HCT116 (cell line): ENCODE data around the gene RAPGEF1. TPM values are rescaled to one million over a fixed set of nuclear protein-coding genes. Genes with fewer than 3 reads are reported as not detected.

Experiments used
- ATAC-seq: fragments of 200-7000 bp; cut with Tn5 transposase; 2 replicates; pipeline ENCODE4 v1.9.1; 2020; ENCODE audit warnings: mild to moderate bottlenecking, moderate library complexity
- BruUV-seq: library from RNA; stranded (reverse); fragments of 400-500 nt; replicated peaks from 2 replicates; lab custom pipeline; 2021; lab: Mats Ljungman, UMichigan
- CTCF ChIA-PET: fragments of 300-600 bp; sonication (Branson Sonifier 250); formaldehyde crosslinking; loops from one replicate; lab custom pipeline; 2021; ENCODE audit warnings: antibody characterized with exemption; lab: Charles Lee
- POLR2A ChIA-PET: fragments of 300-600, 350-600 bp; sonication (Branson Sonifier 250); formaldehyde crosslinking; loops from one replicate; lab custom pipeline; 2021; ENCODE audit warnings: antibody characterized with exemption; lab: Charles Lee
- RAD21 ChIA-PET, 2 experiments: fragments of 300-600 bp; sonication (Branson Sonifier 250); formaldehyde crosslinking; loops; one replicate each; lab custom pipeline; 2023; ENCODE audit warnings: low total read pairs in 2 of 2; ENCODE audit not compliant: uncharacterized antibody in 2 of 2, unreplicated experiment in 2 of 2, low non-redundant PET in 1 of 2; lab: Charles Lee
- DNase-seq: peaks from one replicate; pipeline ENCODE4 v3.0.0-alpha.2; 2010; ENCODE audit warnings: low read depth, low spot score
- H2AFZ ChIP-seq: fragments of 200-600 bp; shearing (Covaris generic), sonication (generic); 2 replicates; pipeline ENCODE4 v1.6.1; 2017; ENCODE audit warnings: low read depth, mixed run types, mixed read lengths, antibody characterized with exemption, low read length; ENCODE audit not compliant: poor library complexity, severe bottlenecking
- H3K27ac ChIP-seq: 2 replicates; pipeline ENCODE4 v1.5.1; 2012; ENCODE audit warnings: low read depth, low read length
- H3K27me3 ChIP-seq: fragments of 200-600 bp; sonication (generic); 2 replicates; pipeline ENCODE4 v1.6.1; 2016; ENCODE audit warnings: mixed run types, low read length, mixed read lengths; ENCODE audit not compliant: insufficient read depth
- H3K36me3 ChIP-seq, 2 experiments: fragments of 200-500 bp in 1 of 2; fragments of 200-600 bp in 1 of 2; sonication (Bioruptor generic) in 1 of 2; sonication (generic) in 1 of 2; 2 replicates each; pipeline versions ENCODE4 v1.5.1 to v1.6.1; 2014 to 2016; ENCODE audit warnings: low read length in 2 of 2, inconsistent platforms in 1 of 2, mixed read lengths in 1 of 2, mixed run types in 1 of 2; ENCODE audit not compliant: insufficient read depth in 2 of 2, control insufficient read depth in 1 of 2
- H3K4me1 ChIP-seq, 2 experiments: fragments of 200-600 bp in 1 of 2; sonication (generic) in 1 of 2; 2 replicates each; pipeline versions ENCODE4 v1.5.1 to v1.6.1; 2012 to 2017; ENCODE audit warnings: low read length in 2 of 2, inconsistent platforms in 1 of 2, mild to moderate bottlenecking in 1 of 2, mixed read lengths in 1 of 2, mixed run types in 1 of 2, moderate library complexity in 1 of 2; ENCODE audit not compliant: insufficient read depth in 2 of 2, control insufficient read depth in 1 of 2
- H3K4me2 ChIP-seq: fragments of 200-600 bp; sonication (generic); 2 replicates; pipeline ENCODE4 v1.6.1; 2017; ENCODE audit warnings: mixed run types, low read length, mixed read lengths
- H3K4me3 ChIP-seq, 2 experiments: fragments of 200-600 bp in 1 of 2; sonication (generic) in 1 of 2; replicated peaks in 1 of 2; 2 replicates each; pipeline ENCODE4 v1.5.1; 2011 to 2016; ENCODE audit warnings: low read length in 2 of 2, control low read depth in 1 of 2, low read depth in 1 of 2, mild to moderate bottlenecking in 1 of 2, mixed read lengths in 1 of 2, mixed run types in 1 of 2
- H3K79me2 ChIP-seq: fragments of 200-600 bp; sonication (generic); 2 replicates; pipeline ENCODE4 v1.6.1; 2017; ENCODE audit warnings: mild to moderate bottlenecking, mixed run types, low read length, moderate library complexity, mixed read lengths; ENCODE audit not compliant: insufficient read depth
- H3K9ac ChIP-seq: fragments of 200-600 bp; sonication (generic); 2 replicates; pipeline ENCODE4 v1.6.1; 2016; ENCODE audit warnings: low read length, mixed read lengths
- H3K9me2 ChIP-seq: fragments of 200-600 bp; sonication (generic), shearing (Covaris generic); 2 replicates; pipeline ENCODE4 v1.6.1; 2017; ENCODE audit warnings: mixed run types, mild to moderate bottlenecking, moderate library complexity; ENCODE audit not compliant: insufficient read depth
- H3K9me3 ChIP-seq, 2 experiments: fragments of 200-500 bp in 1 of 2; fragments of 200-600 bp in 1 of 2; sonication (Bioruptor generic) in 1 of 2; sonication (generic) in 1 of 2; 2 replicates each; pipeline ENCODE4 v1.6.1; 2014 to 2017; ENCODE audit warnings: low read length in 2 of 2, mixed read lengths in 2 of 2, inconsistent platforms in 1 of 2, low read depth in 1 of 2, mild to moderate bottlenecking in 1 of 2, mixed run types in 1 of 2, moderate library complexity in 1 of 2; ENCODE audit not compliant: control insufficient read depth in 1 of 2, insufficient read depth in 1 of 2
- H4K20me1 ChIP-seq: fragments of 200-600 bp; sonication (generic), shearing (Covaris generic); 2 replicates; pipeline ENCODE4 v1.6.1; 2017; ENCODE audit warnings: mixed run types, mild to moderate bottlenecking, moderate library complexity; ENCODE audit not compliant: insufficient read depth
- CBX3 ChIP-seq: IDR thresholded peaks from 2 replicates; pipeline ENCODE4 v1.6.1; 2012; ENCODE audit warnings: low read depth
- CEBPB ChIP-seq: IDR thresholded peaks from 2 replicates; pipeline ENCODE4 v1.6.1; 2012; ENCODE audit warnings: low read depth
- EGR1 ChIP-seq: IDR thresholded peaks from 2 replicates; pipeline ENCODE4 v1.6.1; 2012; ENCODE audit warnings: low read depth
- ELF1 ChIP-seq: IDR thresholded peaks from 2 replicates; pipeline ENCODE4 v1.6.1; 2012; ENCODE audit warnings: low read depth, borderline replicate concordance
- EZH2 ChIP-seq: fragments of 200-600 bp; sonication (generic); IDR thresholded peaks from 2 replicates; pipeline ENCODE4 v1.6.1; 2017; ENCODE audit warnings: antibody characterized with exemption, mixed run types
- EZH2phosphoT487 ChIP-seq: fragments of 200-600 bp; IDR thresholded peaks from 2 replicates; pipeline ENCODE4 v1.6.1; 2018; ENCODE audit warnings: antibody characterized with exemption, borderline replicate concordance
- FOSL1 ChIP-seq: IDR thresholded peaks from 2 replicates; pipeline ENCODE4 v1.6.1; 2012; ENCODE audit warnings: low read depth
- JUND ChIP-seq: IDR thresholded peaks from 2 replicates; pipeline ENCODE4 v1.6.1; 2012
- POLR2AphosphoS5 ChIP-seq: IDR thresholded peaks from 2 replicates; pipeline ENCODE4 v1.6.1; 2011; ENCODE audit warnings: mild to moderate bottlenecking, low read depth, low read length, moderate library complexity
- RAD21 ChIP-seq: IDR thresholded peaks from 2 replicates; pipeline ENCODE4 v1.6.1; 2012; ENCODE audit warnings: low read depth, mild to moderate bottlenecking
- SIN3A ChIP-seq: IDR thresholded peaks from 2 replicates; pipeline ENCODE4 v1.6.1; 2012; ENCODE audit warnings: low read depth
- SP1 ChIP-seq: IDR thresholded peaks from 2 replicates; pipeline ENCODE4 v1.6.1; 2012; ENCODE audit warnings: low read depth
- TCF7L2 ChIP-seq: IDR thresholded peaks from 2 replicates; pipeline ENCODE4 v1.7.0; 2011; ENCODE audit warnings: borderline replicate concordance, inconsistent platforms; ENCODE audit not compliant: insufficient read depth, insufficient read length; ENCODE audit errors: extremely low read depth
- YY1 ChIP-seq: IDR thresholded peaks from 2 replicates; pipeline ENCODE4 v1.6.1; 2011; ENCODE audit warnings: low read length, low read depth, moderate library complexity, mild to moderate bottlenecking; ENCODE audit not compliant: insufficient replicate concordance; ENCODE audit errors: extremely low read depth
- ZFX ChIP-seq: fragments of 450-650 bp; IDR thresholded peaks from 2 replicates; pipeline ENCODE4 v1.6.1; 2017
- ZNF274 ChIP-seq: fragments of 200-500 bp; sonication (Bioruptor generic); IDR thresholded peaks from 2 replicates; pipeline ENCODE4 v1.6.1; 2014; ENCODE audit warnings: mild to moderate bottlenecking, low read depth, low read length, inconsistent platforms
- intact Hi-C: fragments of 100-400 bp; cut with micrococcal nuclease; formaldehyde crosslinking; loops from 2 replicates; pipeline ENCODE4 v1.10.0; 2022
- total RNA-seq: library from RNA; stranded (reverse); gene quantifications from one replicate; pipeline ENCODE4 v1.2.1, GENCODE V29; 2021; ENCODE audit not compliant: unreplicated experiment
- TF ChIP-seq, protein P1 (sequence below), 3 experiments: fragments of 200-600 bp in 1 of 3; sonication (generic) in 1 of 3; IDR thresholded peaks in 2 of 3; conservative IDR thresholded peaks in 1 of 3; 2 replicates each; pipeline ENCODE4 v1.5.1; 2012 to 2017; ENCODE audit warnings: low read depth in 2 of 3, low read length in 2 of 3, antibody characterized with exemption in 1 of 3, borderline replicate concordance in 1 of 3, control low read depth in 1 of 3, mild to moderate bottlenecking in 1 of 3, mixed read lengths in 1 of 3, mixed run types in 1 of 3, moderate library complexity in 1 of 3; ENCODE audit not compliant: insufficient read depth in 1 of 3
- TF ChIP-seq, protein P2 (sequence below): IDR thresholded peaks from 2 replicates; pipeline ENCODE4 v1.6.1; 2012
- TF ChIP-seq, protein P3 (sequence below): IDR thresholded peaks from 2 replicates; pipeline ENCODE4 v1.6.1; 2012; ENCODE audit warnings: low read depth
- TF ChIP-seq, protein P4 (sequence below): IDR thresholded peaks from 2 replicates; pipeline ENCODE4 v1.6.1; 2012

RAPGEF1 gene
- total RNA-seq, 1 experiment from 2014 or later = 43.0 TPM

DNA sequence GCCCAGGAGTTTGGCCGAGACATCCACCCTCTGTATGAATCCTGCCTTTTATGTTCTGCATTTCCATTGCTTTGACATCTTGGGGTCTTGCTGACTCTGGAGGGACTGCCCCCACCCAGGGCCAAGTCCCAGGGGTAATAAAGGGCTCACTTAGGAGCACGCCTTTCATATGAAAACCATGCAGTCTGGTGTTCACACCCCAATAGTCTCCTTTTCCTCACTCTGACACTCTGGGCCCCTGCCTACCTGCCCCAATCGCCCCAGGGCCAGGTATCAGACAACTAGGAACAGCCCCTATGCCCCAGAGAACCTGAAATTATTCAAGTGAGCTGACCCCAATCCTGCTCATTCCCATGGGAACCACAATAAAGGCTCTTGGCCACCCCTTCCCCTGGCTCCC lies 33.1 kb upstream of the RAPGEF1 start:
- H3K27me3 ChIP-seq = peaks cover 30% of the 10 kb centered on the region
- H4K20me1 ChIP-seq = no peaks in the 10 kb centered on the region
- intact Hi-C loops = no loop called here
- ChIA-PET RAD21 (no interaction called here), CTCF (no interaction called here), POLR2A (no interaction called here)
- no peak for ATAC-seq
- no peaks in the 10 kb centered on the region for H3K36me3 ChIP-seq
- H3K27ac ChIP-seq = no peak overlapping the region
- no peaks in the 10 kb centered on the region for H3K9me2 ChIP-seq
- H3K9ac ChIP-seq = no peak overlapping the region
- no peak overlapping the region for H2AFZ ChIP-seq
- DNase-seq = no peak
- TF ChIP-seq RAD21 (no peak), EZH2phosphoT487 (no peak), FOSL1 (no peak), ZFX (no peak), SP1 (no peak), TCF7L2 (no peak), JUND (no peak), CBX3 (no peak), YY1 (no peak), SIN3A (no peak), POLR2AphosphoS5 (no peak), ELF1 (no peak), ZNF274 (no peak), CEBPB (no peak), EZH2 (no peak), EGR1 (no peak)
- TF ChIP-seq, protein P1, sequence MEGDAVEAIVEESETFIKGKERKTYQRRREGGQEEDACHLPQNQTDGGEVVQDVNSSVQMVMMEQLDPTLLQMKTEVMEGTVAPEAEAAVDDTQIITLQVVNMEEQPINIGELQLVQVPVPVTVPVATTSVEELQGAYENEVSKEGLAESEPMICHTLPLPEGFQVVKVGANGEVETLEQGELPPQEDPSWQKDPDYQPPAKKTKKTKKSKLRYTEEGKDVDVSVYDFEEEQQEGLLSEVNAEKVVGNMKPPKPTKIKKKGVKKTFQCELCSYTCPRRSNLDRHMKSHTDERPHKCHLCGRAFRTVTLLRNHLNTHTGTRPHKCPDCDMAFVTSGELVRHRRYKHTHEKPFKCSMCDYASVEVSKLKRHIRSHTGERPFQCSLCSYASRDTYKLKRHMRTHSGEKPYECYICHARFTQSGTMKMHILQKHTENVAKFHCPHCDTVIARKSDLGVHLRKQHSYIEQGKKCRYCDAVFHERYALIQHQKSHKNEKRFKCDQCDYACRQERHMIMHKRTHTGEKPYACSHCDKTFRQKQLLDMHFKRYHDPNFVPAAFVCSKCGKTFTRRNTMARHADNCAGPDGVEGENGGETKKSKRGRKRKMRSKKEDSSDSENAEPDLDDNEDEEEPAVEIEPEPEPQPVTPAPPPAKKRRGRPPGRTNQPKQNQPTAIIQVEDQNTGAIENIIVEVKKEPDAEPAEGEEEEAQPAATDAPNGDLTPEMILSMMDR (IDR thresholded peaks at IDR 0.05 in 2 of 3, conservative IDR thresholded peaks at IDR 0.05 in 1 of 3; ENCODE audit: borderline replicate concordance in 1 of 3, insufficient read depth in 1 of 3, low read depth in 2 of 3, low read length in 2 of 3) = no peak
- TF ChIP-seq, protein P2, sequence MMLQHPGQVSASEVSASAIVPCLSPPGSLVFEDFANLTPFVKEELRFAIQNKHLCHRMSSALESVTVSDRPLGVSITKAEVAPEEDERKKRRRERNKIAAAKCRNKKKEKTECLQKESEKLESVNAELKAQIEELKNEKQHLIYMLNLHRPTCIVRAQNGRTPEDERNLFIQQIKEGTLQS = no peak
- TF ChIP-seq, protein P3, sequence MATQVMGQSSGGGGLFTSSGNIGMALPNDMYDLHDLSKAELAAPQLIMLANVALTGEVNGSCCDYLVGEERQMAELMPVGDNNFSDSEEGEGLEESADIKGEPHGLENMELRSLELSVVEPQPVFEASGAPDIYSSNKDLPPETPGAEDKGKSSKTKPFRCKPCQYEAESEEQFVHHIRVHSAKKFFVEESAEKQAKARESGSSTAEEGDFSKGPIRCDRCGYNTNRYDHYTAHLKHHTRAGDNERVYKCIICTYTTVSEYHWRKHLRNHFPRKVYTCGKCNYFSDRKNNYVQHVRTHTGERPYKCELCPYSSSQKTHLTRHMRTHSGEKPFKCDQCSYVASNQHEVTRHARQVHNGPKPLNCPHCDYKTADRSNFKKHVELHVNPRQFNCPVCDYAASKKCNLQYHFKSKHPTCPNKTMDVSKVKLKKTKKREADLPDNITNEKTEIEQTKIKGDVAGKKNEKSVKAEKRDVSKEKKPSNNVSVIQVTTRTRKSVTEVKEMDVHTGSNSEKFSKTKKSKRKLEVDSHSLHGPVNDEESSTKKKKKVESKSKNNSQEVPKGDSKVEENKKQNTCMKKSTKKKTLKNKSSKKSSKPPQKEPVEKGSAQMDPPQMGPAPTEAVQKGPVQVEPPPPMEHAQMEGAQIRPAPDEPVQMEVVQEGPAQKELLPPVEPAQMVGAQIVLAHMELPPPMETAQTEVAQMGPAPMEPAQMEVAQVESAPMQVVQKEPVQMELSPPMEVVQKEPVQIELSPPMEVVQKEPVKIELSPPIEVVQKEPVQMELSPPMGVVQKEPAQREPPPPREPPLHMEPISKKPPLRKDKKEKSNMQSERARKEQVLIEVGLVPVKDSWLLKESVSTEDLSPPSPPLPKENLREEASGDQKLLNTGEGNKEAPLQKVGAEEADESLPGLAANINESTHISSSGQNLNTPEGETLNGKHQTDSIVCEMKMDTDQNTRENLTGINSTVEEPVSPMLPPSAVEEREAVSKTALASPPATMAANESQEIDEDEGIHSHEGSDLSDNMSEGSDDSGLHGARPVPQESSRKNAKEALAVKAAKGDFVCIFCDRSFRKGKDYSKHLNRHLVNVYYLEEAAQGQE = no peak
- TF ChIP-seq, protein P4, sequence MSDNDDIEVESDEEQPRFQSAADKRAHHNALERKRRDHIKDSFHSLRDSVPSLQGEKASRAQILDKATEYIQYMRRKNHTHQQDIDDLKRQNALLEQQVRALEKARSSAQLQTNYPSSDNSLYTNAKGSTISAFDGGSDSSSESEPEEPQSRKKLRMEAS = no peak
- no peak overlapping the region for H3K4me3 ChIP-seq
- H3K4me1 ChIP-seq = no peaks in the 10 kb centered on the region
- no TSS peak for BruUV-seq
- no peaks in the 10 kb centered on the region for H3K9me3 ChIP-seq
- no peak overlapping the region for H3K4me2 ChIP-seq
- H3K79me2 ChIP-seq = no peaks in the 10 kb centered on the region
